Mesodermal cell (in vitro differentiated cells): Measurements from ENCODE around the gene KLRC4.
A peak's percentile ranks its signal among the peaks of the same experiment; 100 is the strongest.
"Not testable (repeated sequence)": the region's sequence is repeated elsewhere in the genome, so short reads cannot be mapped to it uniquely, and the experiment has no call there.

Source experiments
- H3K27ac ChIP-seq: 2 replicates; pipeline ENCODE4 v1.7.0; 2013; ENCODE audit warnings: mild to moderate bottlenecking, low read depth, low read length, moderate library complexity; ENCODE audit not compliant: severe bottlenecking
- H3K36me3 ChIP-seq: 2 replicates; pipeline ENCODE4 v1.7.1; 2013; ENCODE audit warnings: mild to moderate bottlenecking, low read length, moderate library complexity; ENCODE audit not compliant: control insufficient read depth, insufficient read depth
- H3K4me1 ChIP-seq: one replicate; pipeline ENCODE4 v1.7.1; 2013; ENCODE audit warnings: mild to moderate bottlenecking, low read length; ENCODE audit not compliant: insufficient read depth, control insufficient read depth, poor library complexity, severe bottlenecking
- H3K4me3 ChIP-seq: 2 replicates; pipeline ENCODE4 v1.7.0; 2013; ENCODE audit warnings: low read length, control low read depth, mild to moderate bottlenecking; ENCODE audit not compliant: insufficient read depth, poor library complexity, severe bottlenecking; ENCODE audit errors: extremely low read depth
- H3K9me3 ChIP-seq: 2 replicates; pipeline ENCODE4 v1.7.1; 2013; ENCODE audit warnings: mild to moderate bottlenecking, low read length, moderate library complexity; ENCODE audit not compliant: control insufficient read depth
- WGBS, 2 experiments: methylation state at CpG; one replicate each; pipeline ENCODE4 v1.1.5; 2013; ENCODE audit warnings: missing lambda C conversion rate in 2 of 2; ENCODE audit not compliant: insufficient coverage in 2 of 2; 5-methylcytosine and 5-hydroxymethylcytosine counted together

Gene KLRC4

DNA sequence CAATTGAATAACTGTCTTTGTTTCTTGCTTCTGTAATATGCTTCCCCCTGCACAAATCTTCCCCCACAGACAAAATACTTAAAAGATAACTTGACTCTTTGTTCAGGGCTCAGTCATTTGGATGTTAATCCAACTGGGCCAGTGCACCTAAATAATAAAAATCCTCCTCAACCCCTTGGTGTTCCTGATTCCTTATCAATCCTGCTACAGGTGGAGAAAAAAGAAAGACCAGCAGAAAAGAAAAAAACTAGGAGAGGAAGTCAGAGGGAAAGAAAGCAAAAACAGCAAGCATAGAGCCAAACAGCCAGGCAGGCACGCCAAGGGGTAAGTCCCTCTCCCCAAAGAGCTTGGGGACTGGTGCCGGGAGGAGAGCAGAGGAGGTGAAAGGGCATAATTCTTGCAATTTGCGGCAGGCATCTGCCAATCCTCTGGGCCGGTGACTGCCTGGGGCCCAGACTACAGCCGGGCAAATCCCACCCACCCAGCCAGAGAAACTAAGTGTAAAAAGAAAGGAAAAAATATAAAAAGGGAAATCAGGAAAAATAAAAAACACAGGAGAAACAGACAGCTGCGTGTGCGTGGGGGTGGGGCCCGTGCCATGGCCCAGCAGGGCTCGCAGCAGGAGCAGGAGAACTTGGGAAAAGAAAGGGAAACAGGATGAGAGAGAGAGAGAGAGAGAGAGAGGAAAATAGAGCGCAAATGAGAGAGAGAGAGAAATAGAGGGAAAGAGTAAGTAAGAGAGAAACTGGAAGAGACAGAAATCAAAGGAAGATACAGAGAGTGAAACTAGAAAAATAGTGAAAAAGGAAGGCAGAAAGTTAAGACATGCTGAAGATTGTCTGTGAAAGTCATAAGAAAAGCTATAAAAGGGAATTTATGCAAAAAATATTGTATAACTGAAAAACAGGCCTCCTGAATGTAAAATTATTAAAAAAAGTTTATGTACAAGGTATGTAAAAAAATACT, 41.1 kb downstream of the KLRC4 start:
- Histone ChIP-seq H3K4me1 (peaks cover 15% of the 10 kb centered on the region), H3K4me3 (no peak overlapping the region), H3K27ac (no peak overlapping the region), H3K36me3 (no peaks in the 10 kb centered on the region), H3K9me3 (peaks cover 13% of the 10 kb centered on the region)
- 88 to 91% methylated on average over 6 to 7 of the region's 10 CpGs for WGBS, 2 experiments

GRCh38 chr12:10367714-10368113, 41.8 kb downstream of the KLRC4 start:
- Histone ChIP-seq H3K9me3 (peaks cover 13% of the 10 kb centered on the region), H3K4me1 (peaks cover 21% of the 10 kb centered on the region)
- H3K4me3 ChIP-seq, H3K36me3 ChIP-seq, H3K27ac ChIP-seq: not testable (repeated sequence)
- WGBS, 2 experiments = 80 to 86% methylated on average over 1 to 3 of the region's 4 CpGs

- Histone ChIP-seq H3K4me1 (peaks cover 25% of the 10 kb centered on the region), H3K36me3 (no peaks in the 10 kb centered on the region), H3K9me3 (peaks cover 13% of the 10 kb centered on the region), H3K27ac (no peak overlapping the region), H3K4me3 (no peak overlapping the region)
Observed at GRCh38 chr12:10366875-10367274, 42.7 kb downstream of the KLRC4 start.

DNA sequence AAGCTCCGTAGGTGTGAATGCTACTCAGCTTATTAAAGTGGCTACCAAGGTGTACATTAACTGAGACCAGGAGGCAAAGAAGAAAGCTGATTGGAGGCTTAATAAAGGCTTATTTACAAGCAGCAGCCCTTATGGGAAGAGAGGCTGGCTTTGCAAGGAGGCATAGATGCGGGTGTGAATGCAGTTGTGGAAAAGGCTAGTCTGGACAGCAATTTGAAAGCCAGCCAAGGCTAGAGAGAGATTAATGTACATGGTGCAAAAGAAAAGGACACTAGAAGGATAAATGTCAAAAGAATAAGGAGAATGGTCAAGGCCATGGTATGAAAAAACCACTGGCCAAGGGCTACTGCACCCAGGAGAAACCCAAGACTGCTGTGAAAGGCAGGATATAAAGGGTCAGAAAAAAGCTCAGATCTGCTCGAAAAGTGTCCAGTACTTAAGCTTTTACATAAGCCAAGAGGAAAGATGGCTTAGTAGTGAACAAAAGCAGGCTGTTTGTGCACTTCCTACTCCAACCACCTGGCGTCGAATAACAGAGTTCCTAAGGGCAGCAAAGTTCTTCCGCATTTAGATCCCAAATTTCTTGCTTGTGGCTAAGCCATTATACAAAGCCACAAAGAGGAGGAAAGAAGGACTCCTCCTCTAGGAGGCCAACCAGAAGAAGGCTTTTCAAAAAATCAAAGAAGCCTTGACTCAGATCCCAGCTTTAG, 43.7 kb downstream of the KLRC4 start:
- Histone ChIP-seq H3K4me3 (peak overlapping the region; percentile 27), H3K4me1 (peaks cover 25% of the 10 kb centered on the region), H3K27ac (no peak overlapping the region), H3K36me3 (no peaks in the 10 kb centered on the region), H3K9me3 (peaks cover 13% of the 10 kb centered on the region)
- WGBS, 2 experiments = 63 to 100% methylated on average over 1 to 3 of the region's 6 CpGs

GRCh38 chr12:10364815-10365622, 44.5 kb downstream of the KLRC4 start:
- peak overlapping the region; percentile 11 for H3K27ac ChIP-seq
- H3K4me3 ChIP-seq = peak overlapping the region; percentile 27
- H3K36me3 ChIP-seq = no peaks in the 10 kb centered on the region
- peaks cover 13% of the 10 kb centered on the region for H3K9me3 ChIP-seq
- 6 to 8% methylated on average over 11 of the region's 15 CpGs for whole genome bisulfite sequencing, 2 experiments
- H3K4me1 ChIP-seq = peaks cover 25% of the 10 kb centered on the region

GRCh38 chr12:10363914-10364814, 45.4 kb downstream of the KLRC4 start:
- H3K4me3 ChIP-seq = peak overlapping the region; percentile 27

DNA sequence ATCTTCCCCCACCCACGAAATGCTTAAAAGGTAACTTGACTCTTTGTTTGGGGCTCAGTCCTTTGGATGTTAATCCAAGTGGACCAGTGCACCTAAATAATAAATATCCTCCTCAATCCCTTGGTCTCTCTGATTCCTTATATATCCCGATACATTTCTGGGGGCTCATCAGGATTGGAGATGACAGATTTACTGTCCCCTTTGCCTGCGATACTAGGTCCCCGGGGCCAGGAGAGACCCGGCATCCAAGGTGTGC, 46.0 kb downstream of the KLRC4 start:
- Histone ChIP-seq H3K36me3 (no peaks in the 10 kb centered on the region), H3K4me3 (no peak overlapping the region), H3K9me3 (peaks cover 15% of the 10 kb centered on the region), H3K27ac (no peak overlapping the region), H3K4me1 (peaks cover 25% of the 10 kb centered on the region)
- 90 to 96% methylated on average over 4 to 5 of the region's 5 CpGs for WGBS, 2 experiments

More at GRCh38 chr12:10363914-10364814, 45.4 kb downstream of the KLRC4 start:
- H3K9me3 ChIP-seq = peaks cover 13% of the 10 kb centered on the region
- WGBS, 2 experiments = 40 to 43% methylated on average over 13 to 14 of the region's 19 CpGs
- H3K27ac ChIP-seq = peak overlapping the region; percentile 11
- H3K4me1 ChIP-seq = peaks cover 25% of the 10 kb centered on the region
- H3K36me3 ChIP-seq = no peaks in the 10 kb centered on the region

DNA sequence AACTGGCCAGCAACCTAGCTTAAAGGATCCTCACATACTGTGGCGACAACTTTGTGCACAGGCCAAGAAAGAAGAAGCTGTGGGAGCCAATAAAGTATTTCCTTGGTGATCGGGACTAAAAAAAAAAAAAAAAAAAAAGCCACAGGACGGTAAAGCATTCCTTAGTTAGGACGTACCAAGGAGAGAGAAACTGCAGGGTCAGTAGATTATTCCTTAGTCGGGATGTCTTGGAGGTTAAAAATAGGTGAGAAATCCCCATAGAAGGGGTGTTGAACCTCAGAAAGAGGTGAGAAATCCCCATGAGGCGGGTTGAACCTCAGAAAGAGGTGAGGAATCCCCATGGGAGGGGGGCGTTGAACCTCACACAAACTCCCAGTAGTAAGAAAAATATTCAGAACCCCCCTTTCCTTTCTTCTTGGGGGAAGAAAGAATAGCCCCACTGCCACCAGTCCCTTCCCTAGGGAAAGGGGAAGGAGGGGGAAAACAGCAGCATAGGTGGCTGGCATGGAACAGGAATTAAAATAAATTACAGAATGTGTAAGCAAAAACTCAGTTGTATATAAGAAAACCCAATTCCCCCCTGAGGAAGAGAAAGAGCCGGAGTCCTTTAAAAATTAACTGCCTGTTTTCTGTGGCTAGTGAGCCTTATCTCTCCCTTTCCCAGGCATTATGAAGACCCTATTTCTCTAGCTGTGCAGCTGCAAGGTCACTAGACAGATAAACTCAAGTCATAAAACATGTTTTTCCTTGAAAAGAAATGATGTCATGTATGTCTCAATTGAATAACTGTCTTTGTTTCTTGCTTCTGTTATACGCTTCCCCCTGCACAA, 46.5 kb downstream of the KLRC4 start:
- Histone ChIP-seq H3K27ac (no peak overlapping the region), H3K9me3 (peaks cover 10% of the 10 kb centered on the region), H3K36me3 (no peaks in the 10 kb centered on the region), H3K4me1 (peaks cover 25% of the 10 kb centered on the region), H3K4me3 (no peak overlapping the region)
- 47 to 62% methylated on average over 4 to 5 of the region's 9 CpGs for WGBS, 2 experiments

DNA sequence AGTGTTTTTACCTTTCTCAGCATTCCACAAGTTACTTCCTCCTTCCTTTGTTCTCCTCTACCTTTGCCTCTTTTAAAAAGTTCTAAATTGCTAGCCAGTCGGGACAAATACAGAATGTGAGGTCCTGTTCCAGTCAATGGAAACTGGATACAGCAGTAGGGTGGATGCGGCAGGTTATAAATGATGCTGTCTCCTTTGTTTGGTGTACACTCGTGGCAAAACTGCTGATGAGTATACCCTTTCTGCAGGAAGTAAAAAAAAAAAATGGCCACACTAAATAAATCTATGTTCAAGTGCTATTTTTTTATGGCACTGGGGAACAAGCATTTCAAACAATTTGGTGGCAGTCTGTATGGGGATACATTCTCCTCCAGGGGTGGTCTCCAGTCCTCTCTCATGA, 47.2 kb downstream of the KLRC4 start:
- Histone ChIP-seq H3K36me3 (no peaks in the 10 kb centered on the region), H3K9me3 (peaks cover 6% of the 10 kb centered on the region), H3K4me3 (no peak overlapping the region), H3K4me1 (peaks cover 25% of the 10 kb centered on the region), H3K27ac (no peak overlapping the region)
- WGBS, 2 experiments = 86 to 100% methylated on average over 1 of the region's 3 CpGs
